ENCODE data around the gene RNF25.

The RNF25 gene

DNA sequence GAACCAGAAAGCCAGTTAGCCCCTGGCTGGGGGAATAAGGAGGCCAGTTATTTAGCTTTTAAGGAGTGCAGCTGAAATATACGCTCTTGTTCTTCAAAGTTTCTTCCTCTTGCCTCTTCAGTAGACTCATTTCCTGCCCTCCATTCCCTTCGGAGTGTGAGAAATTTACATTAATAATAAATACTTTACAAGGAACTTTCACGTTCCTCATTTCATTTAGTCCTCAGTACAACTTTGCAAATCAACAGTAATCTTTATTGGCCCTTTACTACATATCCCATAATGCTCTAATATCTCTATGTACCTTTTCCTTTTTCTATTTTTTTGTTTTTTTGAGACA lies 48.5 kb downstream of the RNF25 start:
- DNase-seq (ENCODE audit: low read depth) = no peak

GRCh38 chr2:218622606-218623365 lies 49.0 kb downstream of the RNF25 start:
- DNase-seq (ENCODE audit: low read depth) = no peak

DNA sequence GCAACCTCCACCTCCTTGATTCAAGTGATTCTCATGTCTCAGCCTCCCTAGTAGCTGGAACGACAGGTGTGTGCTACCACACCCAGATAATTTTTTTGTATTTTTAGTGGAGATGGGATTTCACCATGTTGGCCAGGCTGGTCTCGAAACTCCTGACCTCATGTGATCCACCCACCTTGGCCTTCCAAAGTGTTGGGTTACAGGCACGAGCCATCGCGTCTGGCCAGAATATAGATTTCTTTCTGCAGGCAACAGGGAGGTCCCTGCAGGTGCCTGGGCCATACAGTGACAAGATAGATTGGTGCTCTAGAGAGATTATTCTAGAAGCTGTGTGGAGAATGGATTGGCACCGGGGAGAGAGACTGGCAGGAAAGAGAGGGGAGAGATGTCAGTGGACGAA lies 50.8 kb downstream of the RNF25 start:
- no peak for DNase-seq (ENCODE audit: low read depth)

- no peak for DNase-seq (ENCODE audit: low read depth)
Observed at GRCh38 chr2:218618102-218618860, 53.5 kb downstream of the RNF25 start.

DNA sequence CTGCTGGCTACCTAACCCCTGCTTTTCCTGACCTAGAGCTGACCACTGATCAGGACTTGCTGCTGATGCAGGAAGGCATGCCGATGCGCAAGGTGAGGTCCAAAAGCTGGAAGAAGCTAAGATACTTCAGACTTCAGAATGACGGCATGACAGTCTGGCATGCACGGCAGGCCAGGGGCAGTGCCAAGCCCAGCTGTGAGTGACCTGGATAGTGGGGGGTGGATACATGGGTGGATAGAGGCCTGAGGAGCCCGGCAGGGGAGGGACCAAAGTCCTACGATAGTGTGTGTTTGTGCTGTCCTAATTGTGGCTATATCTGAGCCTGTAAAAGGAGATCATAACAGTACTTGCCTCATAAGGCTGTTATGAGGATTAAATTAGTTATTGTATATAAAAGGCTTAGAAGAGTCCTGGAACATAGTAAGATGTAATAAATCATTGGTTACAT lies 55.9 kb downstream of the RNF25 start:
- DNase-seq (ENCODE audit: low read depth) = no peak
